Measurements from ENCODE around the gene CCDC85C. TPM values are rescaled to one million over a fixed set of nuclear protein-coding genes. Genes with fewer than 3 reads are reported as not detected.

CCDC85C gene
- total and polyA plus RNA-seq, 10 of the 15 experiments (the other 5 are each of a cell fraction or from before 2014, with no cell fraction given), result 0.03 to 3.6 (median 1.1) TPM

GRCh38 chr14:99530407-99531155 lies 73.4 kb downstream of the CCDC85C start (continued):
- TF ChIP-seq ZNF24 (IDR thresholded peaks at IDR 0.05), result no peak
- TF ChIP-seq SIX5 (IDR thresholded peaks at IDR 0.05; ENCODE audit: low read depth, low read length, severe bottlenecking), result no peak
- TF ChIP-seq MTA3 (IDR thresholded peaks at IDR 0.05; ENCODE audit: borderline replicate concordance, low read length), result no peak
- TF ChIP-seq KLF5 (IDR thresholded peaks at IDR 0.05; ENCODE audit: partially characterized antibody), result no peak
- TF ChIP-seq, protein P1, sequence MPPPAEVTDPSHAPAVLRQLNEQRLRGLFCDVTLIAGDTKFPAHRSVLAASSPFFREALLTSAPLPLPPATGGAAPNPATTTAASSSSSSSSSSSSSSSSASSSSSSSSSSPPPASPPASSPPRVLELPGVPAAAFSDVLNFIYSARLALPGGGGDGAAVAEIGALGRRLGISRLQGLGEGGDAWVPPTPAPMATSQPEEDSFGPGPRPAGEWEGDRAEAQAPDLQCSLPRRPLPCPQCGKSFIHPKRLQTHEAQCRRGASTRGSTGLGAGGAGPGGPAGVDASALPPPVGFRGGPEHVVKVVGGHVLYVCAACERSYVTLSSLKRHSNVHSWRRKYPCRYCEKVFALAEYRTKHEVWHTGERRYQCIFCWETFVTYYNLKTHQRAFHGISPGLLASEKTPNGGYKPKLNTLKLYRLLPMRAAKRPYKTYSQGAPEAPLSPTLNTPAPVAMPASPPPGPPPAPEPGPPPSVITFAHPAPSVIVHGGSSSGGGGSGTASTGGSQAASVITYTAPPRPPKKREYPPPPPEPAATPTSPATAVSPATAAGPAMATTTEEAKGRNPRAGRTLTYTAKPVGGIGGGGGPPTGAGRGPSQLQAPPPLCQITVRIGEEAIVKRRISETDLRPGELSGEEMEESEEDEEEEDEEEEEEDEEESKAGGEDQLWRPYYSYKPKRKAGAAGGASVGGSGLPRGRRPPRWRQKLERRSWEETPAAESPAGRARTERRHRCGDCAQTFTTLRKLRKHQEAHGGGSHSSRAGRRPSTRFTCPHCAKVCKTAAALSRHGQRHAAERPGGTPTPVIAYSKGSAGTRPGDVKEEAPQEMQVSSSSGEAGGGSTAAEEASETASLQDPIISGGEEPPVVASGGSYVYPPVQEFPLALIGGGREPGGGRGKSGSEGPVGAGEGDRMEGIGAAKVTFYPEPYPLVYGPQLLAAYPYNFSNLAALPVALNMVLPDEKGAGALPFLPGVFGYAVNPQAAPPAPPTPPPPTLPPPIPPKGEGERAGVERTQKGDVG (CRISPR knock-in tag; IDR thresholded peaks at IDR 0.05), result no peak
- no peak for TF ChIP-seq MAX (IDR thresholded peaks at IDR 0.05; ENCODE audit: low read depth, low read length)
- TF ChIP-seq PML (IDR thresholded peaks at IDR 0.05; ENCODE audit: low read length), result no peak
- TF ChIP-seq ZBED1 (IDR thresholded peaks at IDR 0.05; ENCODE audit: borderline replicate concordance), result no peak
- TF ChIP-seq NR2C1 (IDR thresholded peaks at IDR 0.05), result no peak

GRCh38 chr14:99529899-99530298 lies 74.1 kb downstream of the CCDC85C start:
- no peaks in the 10 kb centered on the region for H4K20me1 ChIP-seq (ENCODE audit: control insufficient read depth, insufficient read depth)
- 42% methylated on average over 4 of the region's 4 CpGs for WGBS (ENCODE audit: insufficient coverage, insufficient replicate concordance, low lambda C conversion rate, missing lambda C conversion rate)
- H3K79me2 ChIP-seq (ENCODE audit: control insufficient read depth, insufficient read depth, low read length), result no peaks in the 10 kb centered on the region
- H2AFZ ChIP-seq (ENCODE audit: control insufficient read depth, low read depth, low read length), result no peak overlapping the region
- H3K9ac ChIP-seq (ENCODE audit: control insufficient read depth, insufficient read depth, low read length), result no peak overlapping the region
- no TSS peak for BruUV-seq (replicated peaks)
- no peak for DNase-seq (ENCODE audit: low read depth, low spot score)
- no peaks in the 10 kb centered on the region for H3K4me1 ChIP-seq (ENCODE audit: control insufficient read depth, insufficient read depth, low read length)
- H3K27me3 ChIP-seq (replicated peaks in 1 of 2; ENCODE audit: control insufficient read depth in 2 of 2, insufficient read depth in 2 of 2, low read length in 1 of 2), result no peaks in the 10 kb centered on the region
- ChIA-PET SMC1A (ENCODE audit: uncharacterized antibody, unreplicated experiment) (no interaction called here), RAD21 (ENCODE audit: unreplicated experiment) (no interaction called here), POLR2A (no interaction called here), CTCF (interaction anchor here (2.1 kb wide), 1 partner anchor 98 kb away, joined by 8 read pairs; no protein-coding TSS in a partner anchor)
- FAIRE-seq, result no peak
- no peak for ATAC-seq
- H3K9me3 ChIP-seq (replicated peaks; ENCODE audit: control insufficient read depth, insufficient read depth, low read length), result no peaks in the 10 kb centered on the region
- intact Hi-C loops (cut with micrococcal nuclease; ENCODE audit: unreplicated experiment), result no loop called here
- H3K27ac ChIP-seq (ENCODE audit: control insufficient read depth, insufficient read depth), result no peak overlapping the region
- no peak overlapping the region for H3K4me2 ChIP-seq (ENCODE audit: control insufficient read depth, insufficient read depth)
- H3K4me3 ChIP-seq, result no peak overlapping the region
- in situ Hi-C loops (cut with MboI), result loop anchor here (5.0 kb wide), 1 partner anchor 352 kb away; no protein-coding TSS in a partner anchor
- H3K36me3 ChIP-seq (ENCODE audit: control insufficient read depth in 2 of 2, insufficient read depth in 2 of 2, low read length in 1 of 2), result no peaks in the 10 kb centered on the region
- TF ChIP-seq SREBF1 (IDR thresholded peaks at IDR 0.05; ENCODE audit: low read length) (no peak), FOXK2 (IDR thresholded peaks at IDR 0.05) (no peak), TCF7 (IDR thresholded peaks at IDR 0.05; ENCODE audit: borderline replicate concordance) (no peak), IKZF1 (conservative IDR thresholded peaks at IDR 0.05) (no peak), SMAD1 (IDR thresholded peaks at IDR 0.05; ENCODE audit: low read depth, partially characterized antibody) (no peak), RELB (IDR thresholded peaks at IDR 0.05; ENCODE audit: low read depth) (no peak), ZZZ3 (IDR thresholded peaks at IDR 0.05; ENCODE audit: control insufficient read depth, insufficient read length, low read depth) (no peak)
- TF ChIP-seq, protein P2, sequence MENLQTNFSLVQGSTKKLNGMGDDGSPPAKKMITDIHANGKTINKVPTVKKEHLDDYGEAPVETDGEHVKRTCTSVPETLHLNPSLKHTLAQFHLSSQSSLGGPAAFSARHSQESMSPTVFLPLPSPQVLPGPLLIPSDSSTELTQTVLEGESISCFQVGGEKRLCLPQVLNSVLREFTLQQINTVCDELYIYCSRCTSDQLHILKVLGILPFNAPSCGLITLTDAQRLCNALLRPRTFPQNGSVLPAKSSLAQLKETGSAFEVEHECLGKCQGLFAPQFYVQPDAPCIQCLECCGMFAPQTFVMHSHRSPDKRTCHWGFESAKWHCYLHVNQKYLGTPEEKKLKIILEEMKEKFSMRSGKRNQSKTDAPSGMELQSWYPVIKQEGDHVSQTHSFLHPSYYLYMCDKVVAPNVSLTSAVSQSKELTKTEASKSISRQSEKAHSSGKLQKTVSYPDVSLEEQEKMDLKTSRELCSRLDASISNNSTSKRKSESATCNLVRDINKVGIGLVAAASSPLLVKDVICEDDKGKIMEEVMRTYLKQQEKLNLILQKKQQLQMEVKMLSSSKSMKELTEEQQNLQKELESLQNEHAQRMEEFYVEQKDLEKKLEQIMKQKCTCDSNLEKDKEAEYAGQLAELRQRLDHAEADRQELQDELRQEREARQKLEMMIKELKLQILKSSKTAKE (IDR thresholded peaks at IDR 0.05; ENCODE audit: low read depth, poor library complexity, severe bottlenecking), result no peak

All from GM12878 (cell line).